Measurements from ENCODE around the gene TEAD3. TPM values are rescaled to one million over a fixed set of nuclear protein-coding genes. Genes with fewer than 3 reads are reported as not detected.
A peak's percentile ranks its signal among the peaks of the same experiment; 100 is the strongest.

The TEAD3 gene
- total and polyA plus RNA-seq, 2 of the 4 experiments (the other 2 are of a cell fraction), result 5.2 to 28.0 TPM

GRCh38 chr6:35449287-35449881, 47.5 kb downstream of the TEAD3 start:
- Histone ChIP-seq H2AFZ (replicated peaks; ENCODE audit: low read length, poor library complexity) (peak overlapping the region; percentile 66), H3K27ac (ENCODE audit: insufficient read depth, low read length) (no peak overlapping the region), H3K9ac (ENCODE audit: low read depth, low read length) (no peak overlapping the region), H3K27me3 (ENCODE audit: control insufficient read depth, insufficient read depth, low read length) (no peaks in the 10 kb centered on the region), H3K9me3 (ENCODE audit: control insufficient read depth, insufficient read depth, low read length) (no peaks in the 10 kb centered on the region), H3K4me3 (ENCODE audit: insufficient read depth, low read depth, low read length) (no peak overlapping the region), H3K23ac (ENCODE audit: low read depth, low read length) (no peak overlapping the region), H2BK5ac (ENCODE audit: low read depth, low read length, poor library complexity, severe bottlenecking) (no peak overlapping the region), H4K5ac (ENCODE audit: low read depth, low read length) (no peak overlapping the region), H3K4ac (ENCODE audit: low read depth, low read length) (no peak overlapping the region; the same call in 1 of the 2 replicates), H4K8ac (ENCODE audit: low read depth in 2 of 2, low read length in 2 of 2) (peak overlapping the region in 1 of 2 experiments; percentile 57; a peak in 1 of 4 replicates), H3K4me1 (ENCODE audit: control insufficient read depth, insufficient read depth, low read length) (peaks cover 5% of the 10 kb centered on the region), H2BK120ac (ENCODE audit: low read depth, low read length) (peak overlapping the region; percentile 45), H4K20me1 (ENCODE audit: insufficient read depth, low read length) (peaks cover 4% of the 10 kb centered on the region; the same call in 1 of the 2 replicates), H2BK15ac (ENCODE audit: low read depth, low read length) (no peak overlapping the region), H3K36me3 (ENCODE audit: control insufficient read depth, insufficient read depth, low read length) (no peaks in the 10 kb centered on the region), H2AK5ac (ENCODE audit: low read depth, low read length) (peak overlapping the region; percentile 80; the same call in 1 of the 2 replicates), H3K79me1 (ENCODE audit: low read depth in 1 of 2, low read length in 2 of 2) (peaks cover 8 to 17% of the 10 kb centered on the region in 2 experiments), H3K9me1 (ENCODE audit: insufficient read depth, low read length) (peaks cover 3% of the 10 kb centered on the region), H3K4me2 (ENCODE audit: low read depth, low read length) (no peak overlapping the region), H2AK9ac (replicated peaks; ENCODE audit: low read depth, low read length, poor library complexity) (no peak overlapping the region), H3K14ac (replicated peaks; ENCODE audit: low read depth, low read length) (no peak overlapping the region), H4K91ac (ENCODE audit: insufficient read depth, low read depth, low read length) (no peak overlapping the region), H3K56ac (ENCODE audit: extremely low read depth, insufficient read depth, low read length) (no peak overlapping the region), H2BK20ac (ENCODE audit: low read depth, low read length) (0 out of 2 replicates have a peak overlapping the region, but pooled peaks have one; percentile 10), H3K18ac (ENCODE audit: low read depth, low read length) (no peak overlapping the region)
- 0% methylated on average over 1 of the region's 14 CpGs; no CpG with 5 or more reads in 1 of the 2 experiments for WGBS, 2 experiments (ENCODE audit: extremely low coverage in 2 of 2, insufficient read length in 1 of 2)
- no TSS peak for BruUV-seq (replicated peaks)
- intact Hi-C loops (cut with micrococcal nuclease) (loop anchor here (1.0 kb wide), 2 partner anchors 30 to 107 kb away; partner anchors contain the start of gene PPARD), dilution Hi-C loops (cut with HindIII; ENCODE audit: low sequenced_read_pairs, unreplicated experiment) (no loop called here), in situ Hi-C loops (cut with MboI; ENCODE audit: low sequenced_read_pairs) (no loop called here)
- POLR2A ChIA-PET (ENCODE audit: unreplicated experiment), result interaction anchor here (0.9 kb wide), 1 partner anchor 107 kb away, joined by 3 read pairs; no protein-coding TSS in a partner anchor
- DNase-seq (peak; percentile 72), ATAC-seq (ENCODE audit: low read depth) (peak; percentile 56)
- CTCF ChIA-PET, result interaction anchor here (0.5 to 4.5 kb wide), 13 partner anchors 10 to 162 kb away, joined by 3 to 20 read pairs (median 3); partner anchors contain the start of gene PPARD
- TF ChIP-seq, protein P1, sequence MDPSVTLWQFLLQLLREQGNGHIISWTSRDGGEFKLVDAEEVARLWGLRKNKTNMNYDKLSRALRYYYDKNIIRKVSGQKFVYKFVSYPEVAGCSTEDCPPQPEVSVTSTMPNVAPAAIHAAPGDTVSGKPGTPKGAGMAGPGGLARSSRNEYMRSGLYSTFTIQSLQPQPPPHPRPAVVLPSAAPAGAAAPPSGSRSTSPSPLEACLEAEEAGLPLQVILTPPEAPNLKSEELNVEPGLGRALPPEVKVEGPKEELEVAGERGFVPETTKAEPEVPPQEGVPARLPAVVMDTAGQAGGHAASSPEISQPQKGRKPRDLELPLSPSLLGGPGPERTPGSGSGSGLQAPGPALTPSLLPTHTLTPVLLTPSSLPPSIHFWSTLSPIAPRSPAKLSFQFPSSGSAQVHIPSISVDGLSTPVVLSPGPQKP (IDR thresholded peaks at IDR 0.05; ENCODE audit: borderline replicate concordance, low read depth, low read length), result no peak
- TF ChIP-seq NFE2L2 (IDR thresholded peaks at IDR 0.05; ENCODE audit: low read depth, low read length), result no peak
- TF ChIP-seq MAFK (IDR thresholded peaks at IDR 0.05; ENCODE audit: low read depth, low read length), result no peak
- TF ChIP-seq RCOR1 (IDR thresholded peaks at IDR 0.05; ENCODE audit: insufficient replicate concordance, low read length), result no peak
- TF ChIP-seq MAZ (IDR thresholded peaks at IDR 0.05; ENCODE audit: borderline replicate concordance, low read depth, low read length), result peak; percentile 11; the same call in 1 of the 2 replicates
- TF ChIP-seq, protein P2, sequence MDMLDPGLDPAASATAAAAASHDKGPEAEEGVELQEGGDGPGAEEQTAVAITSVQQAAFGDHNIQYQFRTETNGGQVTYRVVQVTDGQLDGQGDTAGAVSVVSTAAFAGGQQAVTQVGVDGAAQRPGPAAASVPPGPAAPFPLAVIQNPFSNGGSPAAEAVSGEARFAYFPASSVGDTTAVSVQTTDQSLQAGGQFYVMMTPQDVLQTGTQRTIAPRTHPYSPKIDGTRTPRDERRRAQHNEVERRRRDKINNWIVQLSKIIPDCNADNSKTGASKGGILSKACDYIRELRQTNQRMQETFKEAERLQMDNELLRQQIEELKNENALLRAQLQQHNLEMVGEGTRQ (IDR thresholded peaks at IDR 0.05; ENCODE audit: low read depth, low read length), result no peak
- no peak for TF ChIP-seq RFX5 (IDR thresholded peaks at IDR 0.05; ENCODE audit: low read depth, low read length)
- peak; percentile 99 for TF ChIP-seq SMC3 (IDR thresholded peaks at IDR 0.05; ENCODE audit: low read depth, low read length)
- no peak for TF ChIP-seq MXI1 (IDR thresholded peaks at IDR 0.05; ENCODE audit: borderline replicate concordance, low read depth, low read length)
- TF ChIP-seq CTCF (conservative IDR thresholded peaks at IDR 0.05; ENCODE audit: low read depth, low read length), result peak; percentile 92
- TF ChIP-seq FOS (IDR thresholded peaks at IDR 0.05; ENCODE audit: low read depth, low read length), result no peak
- TF ChIP-seq CHD1 (IDR thresholded peaks at IDR 0.05; ENCODE audit: low read depth, low read length), result no peak
- peak; percentile 95 for TF ChIP-seq RAD21 (IDR thresholded peaks at IDR 0.05; ENCODE audit: low read length)
- no peak for TF ChIP-seq CEBPB (IDR thresholded peaks at IDR 0.05; ENCODE audit: low read depth, low read length)
